WERI-Rb-1 (cell line): ENCODE measurements around the gene MEX3C.

ENCODE experiments used
- DNase-seq: peaks from one replicate; pipeline ENCODE4 v3.0.0-alpha.2; 2020
- H3K27ac ChIP-seq: fragments of 250-450 bp; sonication (Bioruptor Pico); 2 replicates; pipeline ENCODE4 v1.5.1; 2020; ENCODE audit warnings: mild to moderate bottlenecking, moderate library complexity
- H3K27me3 ChIP-seq: fragments of 250-450 bp; sonication (Bioruptor Pico); 2 replicates; pipeline ENCODE4 v1.5.1; 2021; ENCODE audit warnings: mild to moderate bottlenecking, low read depth, moderate library complexity; ENCODE audit not compliant: insufficient read depth, severe bottlenecking
- H3K36me3 ChIP-seq: fragments of 250-450 bp; sonication (Bioruptor Pico); 2 replicates; pipeline ENCODE4 v1.5.1; 2020; ENCODE audit warnings: mild to moderate bottlenecking, moderate library complexity
- H3K4me3 ChIP-seq: 2 replicates; pipeline ENCODE4 v1.5.1; 2011; ENCODE audit warnings: low read depth, mild to moderate bottlenecking, control low read depth, low read length
- H3K9me3 ChIP-seq: fragments of 250-450 bp; sonication (Bioruptor Pico); 2 replicates; pipeline ENCODE4 v1.5.1; 2021; ENCODE audit warnings: mild to moderate bottlenecking, moderate library complexity; ENCODE audit not compliant: severe bottlenecking
- CTCF ChIP-seq: IDR thresholded peaks from 2 replicates; pipeline ENCODE4 v1.5.1; 2011; ENCODE audit warnings: low read depth, mild to moderate bottlenecking, control low read depth, inconsistent platforms, low read length

The MEX3C gene

GRCh38 chr18:51193621-51194287 lies 3.7 kb downstream of the MEX3C start:
- TF ChIP-seq CTCF = no peak
- Histone ChIP-seq H3K9me3 (no peaks in the 10 kb centered on the region), H3K36me3 (peaks cover 61% of the 10 kb centered on the region), H3K27ac (no peak overlapping the region), H3K27me3 (no peaks in the 10 kb centered on the region), H3K4me3 (no peak overlapping the region)
- no peak for DNase-seq

GRCh38 chr18:51192696-51193095 lies 4.8 kb downstream of the MEX3C start:
- H3K27me3 ChIP-seq = no peaks in the 10 kb centered on the region
- no peak for DNase-seq
- no peak for TF ChIP-seq CTCF
- no peak overlapping the region for H3K4me3 ChIP-seq
- no peaks in the 10 kb centered on the region for H3K9me3 ChIP-seq
- no peak overlapping the region for H3K27ac ChIP-seq
- H3K36me3 ChIP-seq = peaks cover 69% of the 10 kb centered on the region

GRCh38 chr18:51192026-51192425 lies 5.5 kb downstream of the MEX3C start:
- TF ChIP-seq CTCF = no peak
- no peak overlapping the region for H3K27ac ChIP-seq
- H3K9me3 ChIP-seq = no peaks in the 10 kb centered on the region
- no peak for DNase-seq
- H3K36me3 ChIP-seq = peaks cover 69% of the 10 kb centered on the region
- no peaks in the 10 kb centered on the region for H3K27me3 ChIP-seq
- no peak overlapping the region for H3K4me3 ChIP-seq

GRCh38 chr18:51191128-51191717 lies 6.3 kb downstream of the MEX3C start:
- peaks cover 75% of the 10 kb centered on the region for H3K36me3 ChIP-seq
- H3K27ac ChIP-seq = no peak overlapping the region
- DNase-seq = no peak
- H3K27me3 ChIP-seq = no peaks in the 10 kb centered on the region
- H3K4me3 ChIP-seq = no peak overlapping the region
- no peak for TF ChIP-seq CTCF
- no peaks in the 10 kb centered on the region for H3K9me3 ChIP-seq

- H3K9me3 ChIP-seq = no peaks in the 10 kb centered on the region
- DNase-seq = no peak
- H3K27me3 ChIP-seq = no peaks in the 10 kb centered on the region
- peaks cover 73% of the 10 kb centered on the region for H3K36me3 ChIP-seq
- H3K27ac ChIP-seq = no peak overlapping the region
- no peak for TF ChIP-seq CTCF
- no peak overlapping the region for H3K4me3 ChIP-seq
These were observed 7.5 kb downstream of the MEX3C start for GRCh38 chr18:51190000-51190399.
